ENCODE results near the gene GPR37L1. TPM values are rescaled to one million over a fixed set of nuclear protein-coding genes. Genes with fewer than 3 reads are reported as not detected.
A peak's percentile ranks its signal among the peaks of the same experiment; 100 is the strongest.
"Not testable (repeated sequence)": the region's sequence is repeated elsewhere in the genome, so short reads cannot be mapped to it uniquely, and the experiment has no call there.

Gene GPR37L1
- total RNA-seq, 2 experiments from 2014 or later = not detected

DNA sequence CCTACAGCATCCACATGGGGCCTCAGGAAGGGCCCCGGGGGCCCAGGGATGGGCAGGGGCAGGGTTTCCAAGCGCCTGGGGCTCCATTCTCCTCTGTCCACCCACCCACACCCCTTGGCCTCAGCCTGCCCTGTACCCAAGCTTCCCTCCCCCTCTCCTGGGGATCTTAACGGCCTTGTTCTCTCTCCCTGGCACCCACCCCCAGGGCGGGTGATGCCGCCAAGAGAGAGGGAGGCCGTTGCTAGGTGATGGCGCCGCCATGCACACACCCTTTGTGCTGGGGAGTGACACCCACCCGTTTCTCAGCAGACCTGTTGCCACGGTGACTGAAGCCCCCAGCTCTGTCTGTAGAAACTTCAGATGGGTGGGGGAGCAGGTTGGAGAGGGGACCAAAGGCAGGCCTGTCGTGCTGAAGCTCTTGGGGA, 7.6 kb downstream of the GPR37L1 start:
- H3K9me3 Mint-ChIP-seq (ENCODE audit: insufficient read depth) = no peaks in the 10 kb centered on the region
- peaks cover 9% of the 10 kb centered on the region for H3K4me1 Mint-ChIP-seq (ENCODE audit: low read depth)
- ATAC-seq (no peak), DNase-seq (no peak)
- peaks cover 10% of the 10 kb centered on the region for H3K36me3 Mint-ChIP-seq (ENCODE audit: low read depth)
- H3K27ac Mint-ChIP-seq = no peak overlapping the region
- POLR2A ChIA-PET = no interaction called here
- H3K27me3 Mint-ChIP-seq (ENCODE audit: low read depth) = peaks cover 9% of the 10 kb centered on the region
- CTCF ChIA-PET = interaction anchor here (1.2 kb wide), 1 partner anchor 25 kb away, joined by 3 read pairs; no protein-coding TSS in a partner anchor
- no peak overlapping the region for H3K4me3 Mint-ChIP-seq

DNA sequence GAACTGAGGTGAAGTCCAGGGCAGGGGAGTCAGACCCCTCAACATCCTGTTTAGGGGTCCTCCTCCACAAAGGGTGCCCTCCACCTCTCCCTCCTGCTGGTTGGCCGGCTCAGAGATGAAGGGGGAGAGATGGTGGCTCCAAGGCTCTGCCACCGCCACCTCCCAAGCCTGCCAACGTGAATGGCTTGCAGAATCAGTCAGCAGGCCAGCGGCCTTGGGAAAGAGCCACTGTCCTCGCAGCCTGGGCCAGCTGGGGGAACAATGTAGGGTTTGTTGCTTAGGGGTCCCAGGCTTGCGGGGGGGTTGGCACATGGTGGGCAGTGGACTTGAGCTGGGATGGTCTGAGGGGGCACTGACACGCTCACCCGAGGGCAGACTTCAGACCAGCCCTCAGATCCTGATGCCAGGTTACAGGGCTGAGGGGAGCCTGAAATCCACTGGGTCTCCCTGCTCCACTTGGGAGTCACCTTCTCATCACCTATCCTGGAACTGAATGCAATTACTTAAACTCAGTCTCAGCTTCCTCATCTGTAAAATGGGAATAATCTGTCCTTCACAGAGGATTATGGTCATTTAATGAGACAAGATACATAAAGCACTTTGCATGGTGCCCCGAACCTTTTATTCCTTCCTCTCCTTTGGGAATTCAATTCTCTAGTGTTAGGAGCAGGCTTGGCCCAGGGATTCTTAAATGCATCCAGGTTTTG, 8.3 kb downstream of the GPR37L1 start:
- no peak for ATAC-seq
- Mint-ChIP-seq H3K4me3 (no peak overlapping the region), H3K36me3 (ENCODE audit: low read depth) (peaks cover 12% of the 10 kb centered on the region), H3K27me3 (ENCODE audit: low read depth) (peaks cover 9% of the 10 kb centered on the region), H3K4me1 (ENCODE audit: low read depth) (peaks cover 9% of the 10 kb centered on the region), H3K9me3 (ENCODE audit: insufficient read depth) (no peaks in the 10 kb centered on the region), H3K27ac (no peak overlapping the region)
- POLR2A ChIA-PET = no interaction called here
- no peak for DNase-seq
- CTCF ChIA-PET = interaction anchor here (1.2 to 1.3 kb wide), 2 partner anchors 24 to 124 kb away, joined by 3 read pairs; no protein-coding TSS in a partner anchor

DNA sequence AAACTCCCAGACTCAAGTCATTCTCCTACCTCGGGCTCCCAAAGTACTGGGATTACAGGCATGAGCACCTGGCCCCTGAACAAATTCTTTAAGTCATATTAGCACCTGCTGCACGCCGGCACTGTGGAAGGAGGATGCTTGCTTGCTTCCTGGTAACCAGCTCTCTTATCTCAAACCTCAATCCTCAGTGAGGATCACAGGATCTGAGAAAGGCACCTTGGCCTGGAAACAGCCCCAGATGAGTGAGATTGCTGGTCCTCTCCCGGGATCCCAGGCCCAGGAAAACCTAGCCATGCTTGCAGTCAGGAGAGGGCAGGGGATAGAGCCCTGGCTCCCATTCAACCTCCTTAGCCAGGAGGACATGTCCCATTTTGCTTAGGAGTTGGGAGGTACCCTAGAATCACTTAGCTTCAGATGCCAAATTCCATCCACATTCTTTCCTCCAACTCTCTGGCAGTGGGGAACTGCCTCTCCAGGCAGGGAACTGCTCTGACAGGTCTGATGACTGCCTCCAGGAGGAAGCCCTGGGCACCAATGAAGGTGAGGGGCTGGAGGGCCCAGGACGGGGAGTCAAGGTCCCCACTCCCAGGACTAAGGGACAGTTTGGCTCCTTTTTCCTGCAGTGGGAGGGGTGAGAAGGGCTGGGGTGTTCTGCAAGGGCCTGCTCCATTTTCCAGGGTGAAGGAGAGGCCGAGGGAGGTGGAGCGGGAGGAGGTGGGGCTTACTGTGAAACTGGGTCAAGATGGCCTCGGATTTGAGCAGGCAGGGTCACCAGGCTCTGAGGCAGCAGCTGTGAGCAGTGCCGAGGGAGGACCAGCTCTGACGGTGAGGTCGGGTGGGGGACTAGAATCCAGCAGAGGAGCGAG, 9.5 kb downstream of the GPR37L1 start:
- no peak overlapping the region for H3K27ac Mint-ChIP-seq
- no peaks in the 10 kb centered on the region for H3K9me3 Mint-ChIP-seq (ENCODE audit: insufficient read depth)
- ATAC-seq = no peak
- H3K36me3 Mint-ChIP-seq (ENCODE audit: low read depth) = peaks cover 12% of the 10 kb centered on the region
- no peak overlapping the region for H3K4me3 Mint-ChIP-seq
- CTCF ChIA-PET = interaction anchor here (1.3 to 4.2 kb wide), 4 partner anchors 11 to 236 kb away, joined by 3 to 16 read pairs (median 5); no protein-coding TSS in a partner anchor
- DNase-seq = no peak
- POLR2A ChIA-PET = interaction anchor here (0.6 to 1.3 kb wide), 2 partner anchors 11 to 164 kb away, joined by 3 to 4 read pairs; no protein-coding TSS in a partner anchor
- H3K27me3 Mint-ChIP-seq (ENCODE audit: low read depth) = peaks cover under 1% of the 10 kb centered on the region
- H3K4me1 Mint-ChIP-seq (ENCODE audit: low read depth) = peaks cover 9% of the 10 kb centered on the region

DNA sequence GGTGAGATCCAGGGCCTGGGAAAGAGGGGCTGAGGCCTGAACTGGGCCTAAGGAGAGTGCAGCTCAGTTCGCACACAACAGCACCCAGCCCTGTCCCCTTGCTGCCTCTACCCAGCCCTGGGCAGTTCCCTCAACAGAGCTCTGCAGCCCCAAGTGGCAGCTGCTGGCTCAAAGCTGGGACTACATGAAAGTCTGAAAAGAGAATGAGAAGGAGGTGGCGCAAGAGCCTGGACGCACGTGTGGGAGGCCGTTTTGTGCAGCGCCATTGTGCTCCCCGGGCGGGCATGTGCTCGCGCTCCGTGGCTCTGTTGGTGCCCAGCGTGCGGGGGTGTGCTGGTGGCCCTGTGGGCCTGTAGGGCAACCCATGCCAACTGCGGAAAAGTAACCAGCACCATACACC, 10.3 kb downstream of the GPR37L1 start:
- Mint-ChIP-seq H3K4me1 (ENCODE audit: low read depth) (peaks cover 9% of the 10 kb centered on the region), H3K4me3 (no peak overlapping the region), H3K27ac (no peak overlapping the region), H3K27me3 (ENCODE audit: low read depth) (no peaks in the 10 kb centered on the region), H3K36me3 (ENCODE audit: low read depth) (peaks cover 16% of the 10 kb centered on the region), H3K9me3 (ENCODE audit: insufficient read depth) (no peaks in the 10 kb centered on the region)
- no peak for ATAC-seq
- CTCF ChIA-PET = interaction anchor here (1.4 to 4.2 kb wide), 3 partner anchors 10 to 237 kb away, joined by 4 to 16 read pairs (median 6); no protein-coding TSS in a partner anchor
- DNase-seq = no peak
- POLR2A ChIA-PET = no interaction called here

DNA sequence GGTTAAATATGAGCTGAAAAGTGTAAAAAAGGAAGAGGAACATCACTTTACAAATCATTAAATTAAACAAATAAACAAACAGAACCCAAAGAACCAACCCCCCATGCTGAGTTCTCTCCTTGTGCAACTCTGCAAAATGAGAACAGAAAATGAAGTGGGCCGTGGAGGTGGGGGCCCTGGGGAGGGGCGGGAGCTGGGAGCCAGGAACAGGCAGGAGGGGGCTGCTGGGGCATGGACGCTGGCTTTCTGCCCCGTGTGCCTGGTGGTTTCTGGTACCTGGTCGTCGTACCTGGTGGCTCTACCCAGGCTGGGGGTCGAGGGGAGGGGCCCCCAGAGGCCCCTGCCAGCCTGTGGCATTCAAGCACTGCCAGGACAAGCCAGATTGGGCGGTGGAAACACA, 10.8 kb downstream of the GPR37L1 start:
- no peak for DNase-seq
- CTCF ChIA-PET = interaction anchor here (1.4 to 4.2 kb wide), 3 partner anchors 10 to 237 kb away, joined by 4 to 16 read pairs (median 6); no protein-coding TSS in a partner anchor
- H3K9me3 Mint-ChIP-seq (ENCODE audit: insufficient read depth) = no peaks in the 10 kb centered on the region
- H3K27me3 Mint-ChIP-seq (ENCODE audit: low read depth) = no peaks in the 10 kb centered on the region
- H3K36me3 Mint-ChIP-seq (ENCODE audit: low read depth) = peaks cover 18% of the 10 kb centered on the region
- no peak for ATAC-seq
- POLR2A ChIA-PET = no interaction called here
- no peak overlapping the region for H3K27ac Mint-ChIP-seq
- no peak overlapping the region for H3K4me3 Mint-ChIP-seq
- peaks cover 9% of the 10 kb centered on the region for H3K4me1 Mint-ChIP-seq (ENCODE audit: low read depth)

DNA sequence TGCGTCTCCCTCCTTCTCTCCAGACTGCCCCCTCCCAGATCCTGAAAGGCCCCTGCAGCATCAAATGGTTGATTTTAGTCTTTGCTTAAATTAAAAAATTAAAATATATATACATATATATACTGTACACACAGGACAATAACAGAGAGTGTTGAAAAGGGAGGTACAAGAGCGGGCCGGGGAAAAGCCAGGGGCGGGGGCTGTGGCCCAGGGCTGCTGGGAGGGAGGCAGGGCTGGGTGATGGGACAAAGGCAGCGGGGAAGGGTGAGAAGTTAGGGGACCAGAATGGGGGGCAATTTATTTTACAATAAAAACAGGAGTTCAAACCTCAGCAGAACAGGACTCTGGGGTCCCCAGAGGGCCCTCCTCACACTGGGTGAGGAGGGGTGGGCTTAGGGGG, 11.3 kb downstream of the GPR37L1 start:
- ChIA-PET CTCF (interaction anchor here (0.9 to 4.2 kb wide), 12 partner anchors 9 to 253 kb away, joined by 3 to 41 read pairs (median 14); partner anchors contain the start of genes ARL8A and ELF3), POLR2A (interaction anchor here (1.4 kb wide), 1 partner anchor 9 kb away, joined by 3 read pairs; no protein-coding TSS in a partner anchor)
- H3K27me3 Mint-ChIP-seq (ENCODE audit: low read depth) = no peaks in the 10 kb centered on the region
- H3K9me3 Mint-ChIP-seq (ENCODE audit: insufficient read depth) = no peaks in the 10 kb centered on the region
- DNase-seq = no peak
- no peak overlapping the region for H3K4me3 Mint-ChIP-seq
- no peak overlapping the region for H3K27ac Mint-ChIP-seq
- no peak for ATAC-seq
- peaks cover 11% of the 10 kb centered on the region for H3K4me1 Mint-ChIP-seq (ENCODE audit: low read depth)
- H3K36me3 Mint-ChIP-seq (ENCODE audit: low read depth) = peaks cover 18% of the 10 kb centered on the region

DNA sequence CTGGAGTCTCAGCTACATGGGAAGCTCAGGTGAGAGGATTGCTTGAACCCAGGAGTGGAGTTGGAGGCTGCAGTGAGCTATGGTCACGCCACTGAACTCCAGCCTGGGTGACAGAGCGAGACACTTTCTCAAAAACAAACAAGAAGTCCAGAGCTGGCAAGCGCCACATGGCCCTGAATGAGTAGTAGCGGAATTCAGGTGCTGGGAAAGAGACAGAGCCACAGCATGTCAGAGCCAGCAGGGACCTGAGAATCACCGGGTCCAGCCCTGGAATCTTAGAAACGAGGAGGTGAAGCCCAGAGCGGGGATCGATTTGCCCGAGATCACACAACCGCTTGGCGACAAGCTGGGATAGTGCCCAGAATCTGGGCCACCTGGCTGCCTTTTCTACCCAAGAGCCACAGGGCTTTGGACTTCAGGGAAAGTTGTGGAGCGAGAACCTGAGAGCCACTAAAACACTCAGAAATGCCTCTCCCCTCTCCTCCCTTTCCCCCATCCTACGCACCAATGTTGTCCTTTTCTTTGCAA, 12.0 kb downstream of the GPR37L1 start:
- Mint-ChIP-seq H3K4me1 (ENCODE audit: low read depth) (peaks cover 12% of the 10 kb centered on the region), H3K36me3 (ENCODE audit: low read depth) (peaks cover 18% of the 10 kb centered on the region), H3K4me3 (no peak overlapping the region), H3K27ac (no peak overlapping the region), H3K9me3 (ENCODE audit: insufficient read depth) (no peaks in the 10 kb centered on the region), H3K27me3 (ENCODE audit: low read depth) (no peaks in the 10 kb centered on the region)
- no peak for DNase-seq
- no peak for ATAC-seq
- ChIA-PET POLR2A (interaction anchor here (1.1 to 1.4 kb wide), 2 partner anchors 8 to 11 kb away, joined by 3 read pairs; no protein-coding TSS in a partner anchor), CTCF (interaction anchor here (0.9 to 4.2 kb wide), 15 partner anchors 9 to 254 kb away, joined by 3 to 41 read pairs (median 9); partner anchors contain the start of genes ARL8A, ELF3 and SHISA4)

DNA sequence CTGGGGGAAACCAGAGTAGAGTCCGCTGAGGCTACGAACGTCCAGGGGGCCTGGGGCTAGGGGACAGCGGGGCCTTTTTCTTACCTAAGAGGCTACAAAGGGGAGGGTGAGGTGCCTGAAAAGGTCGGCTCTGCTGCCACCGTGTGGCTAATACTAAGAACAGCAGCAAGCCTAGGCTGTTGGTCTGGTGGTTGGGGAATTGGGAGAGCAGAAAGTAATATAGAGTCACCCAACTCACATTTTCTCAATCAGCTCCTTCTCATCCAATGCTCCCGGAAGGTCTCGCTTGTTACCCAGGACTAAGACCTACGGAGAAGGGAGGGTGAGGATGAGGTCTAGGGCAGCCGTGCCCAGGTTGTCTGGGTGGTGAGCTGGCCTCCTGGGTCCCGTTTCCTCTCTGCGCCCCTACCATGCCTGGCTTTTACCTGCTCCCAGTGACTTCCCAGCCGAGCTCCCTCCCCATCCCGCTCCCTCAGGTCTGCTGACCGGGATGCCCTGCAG, 12.6 kb downstream of the GPR37L1 start:
- H3K27ac Mint-ChIP-seq = no peak overlapping the region
- H3K27me3 Mint-ChIP-seq (ENCODE audit: low read depth) = no peaks in the 10 kb centered on the region

DNA sequence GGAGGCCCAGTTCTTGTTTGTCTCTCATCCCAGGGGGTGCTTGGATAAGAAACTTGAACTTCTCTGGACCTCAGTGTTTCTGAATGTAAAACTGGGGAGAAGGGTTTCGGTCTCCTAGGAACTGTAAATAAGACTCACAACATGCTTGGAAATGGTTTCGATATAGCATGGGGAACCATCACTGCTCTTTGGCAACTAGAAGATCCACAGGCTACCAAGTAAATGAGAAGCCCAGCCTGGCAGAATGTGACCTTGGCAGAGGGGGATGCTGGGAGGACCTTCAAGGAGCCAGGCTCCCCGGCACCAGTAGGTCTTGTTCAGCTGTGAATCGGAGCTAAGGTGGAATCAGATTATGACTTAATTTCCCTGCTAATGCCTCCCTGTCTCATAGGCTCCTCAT, 18.1 kb downstream of the GPR37L1 start:
- no peak overlapping the region for H3K4me3 Mint-ChIP-seq
- no peak overlapping the region for H3K27ac Mint-ChIP-seq
- no peaks in the 10 kb centered on the region for H3K27me3 Mint-ChIP-seq (ENCODE audit: low read depth)
- peaks cover 29% of the 10 kb centered on the region for H3K4me1 Mint-ChIP-seq (ENCODE audit: low read depth)
- DNase-seq = no peak
- H3K9me3 Mint-ChIP-seq (ENCODE audit: insufficient read depth) = no peaks in the 10 kb centered on the region
- POLR2A ChIA-PET = no interaction called here
- H3K36me3 Mint-ChIP-seq (ENCODE audit: low read depth) = peaks cover 18% of the 10 kb centered on the region
- no peak for ATAC-seq
- CTCF ChIA-PET = interaction anchor here (2.4 kb wide), 1 partner anchor 14 kb away, joined by 6 read pairs; no protein-coding TSS in a partner anchor

More for the DNA sequence above, 12.6 kb downstream of the GPR37L1 start:
- Mint-ChIP-seq H3K9me3 (ENCODE audit: insufficient read depth) (no peaks in the 10 kb centered on the region), H3K4me1 (ENCODE audit: low read depth) (peaks cover 12% of the 10 kb centered on the region), H3K36me3 (ENCODE audit: low read depth) (peaks cover 18% of the 10 kb centered on the region), H3K4me3 (no peak overlapping the region)
- CTCF ChIA-PET = interaction anchor here (0.6 to 4.2 kb wide), 20 partner anchors 8 to 323 kb away, joined by 3 to 41 read pairs (median 6); partner anchors contain the start of genes ARL8A, ELF3, PTPN7 and SHISA4
- ATAC-seq (peak; percentile 77), DNase-seq (peak; percentile 67)
- POLR2A ChIA-PET = interaction anchor here (1.1 to 1.4 kb wide), 3 partner anchors 8 to 25 kb away, joined by 3 to 4 read pairs (median 3); partner anchors contain the start of gene PTPN7

DNA sequence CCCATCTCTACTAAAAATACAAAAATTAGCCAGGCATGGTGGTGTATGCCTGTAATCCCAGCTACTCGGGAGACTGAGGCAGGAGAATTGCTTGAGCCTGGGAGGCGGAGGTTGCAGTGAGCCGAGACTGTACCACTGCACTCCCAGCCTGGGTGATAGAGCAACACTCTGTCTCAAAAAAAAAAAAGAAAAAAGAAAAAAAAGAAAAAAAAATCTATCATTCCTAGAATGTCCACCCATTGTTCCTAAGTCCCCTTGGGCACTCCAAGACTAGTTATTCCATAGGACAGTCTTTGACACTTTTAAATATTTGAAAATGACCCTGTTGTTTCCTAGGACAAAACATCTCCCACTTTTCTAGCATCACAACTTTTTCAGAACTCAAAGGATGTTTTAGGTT, 18.8 kb downstream of the GPR37L1 start:
- H3K4me3 Mint-ChIP-seq; H3K27me3 Mint-ChIP-seq (ENCODE audit: low read depth): not testable (repeated sequence)

More for the DNA sequence above, 18.8 kb downstream of the GPR37L1 start:
- POLR2A ChIA-PET; ATAC-seq; H3K27ac Mint-ChIP-seq; H3K9me3 Mint-ChIP-seq (ENCODE audit: insufficient read depth); DNase-seq: not testable (repeated sequence)
- Mint-ChIP-seq H3K36me3 (ENCODE audit: low read depth) (peaks cover 18% of the 10 kb centered on the region), H3K4me1 (ENCODE audit: low read depth) (peaks cover 31% of the 10 kb centered on the region)
- CTCF ChIA-PET = interaction anchor here (2.4 kb wide), 1 partner anchor 13 kb away, joined by 6 read pairs; no protein-coding TSS in a partner anchor
